Body of pancreas (tissue), 4 donors: Measurements from ENCODE around the gene SCN2B. TPM values are rescaled to one million over a fixed set of nuclear protein-coding genes. Genes with fewer than 3 reads are reported as not detected.

Experiments used
- ATAC-seq: fragments of 150-250 bp; one replicate; pipeline ENCODE4 v1.9.1; 2016
- DNase-seq, 4 donors: peaks; one replicate each; pipeline ENCODE4 v3.0.0-alpha.2; 2019
- H3K27ac ChIP-seq, 4 donors: fragments of 200-600 bp; sonication (generic); 1 replicate in 3 of 4; 2 replicates in 1 of 4; pipeline versions ENCODE4 v1.5.1 to v1.6.1; 2016 to 2019; ENCODE audit warnings: mild to moderate bottlenecking in 1 of 4, mixed read lengths in 1 of 4, moderate library complexity in 1 of 4
- H3K27me3 ChIP-seq, 2 donors: fragments of 200-600 bp; sonication (generic); one replicate each; pipeline ENCODE4 v1.6.0; 2016; ENCODE audit warnings: mild to moderate bottlenecking in 1 of 2
- H3K36me3 ChIP-seq, 2 donors: fragments of 200-600 bp; sonication (generic); replicated peaks in 1 of 2; 2 replicates each; pipeline ENCODE4 v1.5.1; 2016; ENCODE audit warnings: low read depth in 2 of 2; ENCODE audit not compliant: insufficient read depth in 1 of 2
- H3K4me1 ChIP-seq: fragments of 200-600 bp; sonication (generic); one replicate; pipeline ENCODE4 v1.6.0; 2016
- H3K4me3 ChIP-seq, 2 donors: fragments of 200-600 bp; sonication (generic); 1 replicate in 1 of 2; 2 replicates in 1 of 2; pipeline ENCODE4 v1.5.1; 2016 to 2019
- H3K9me3 ChIP-seq, 3 donors: fragments of 200-600 bp; sonication (generic); 1 replicate in 2 of 3; 2 replicates in 1 of 3; pipeline ENCODE4 v1.5.1; 2016
- CTCF ChIP-seq, 7 experiments: fragments of 450-650 bp in 4 of 7; fragments of 200-600 bp in 3 of 7; sonication (generic) in 3 of 7; IDR thresholded peaks; one replicate each; pipeline ENCODE4 v1.5.1; 2016 to 2019; ENCODE audit warnings: antibody characterized with exemption in 7 of 7
- POLR2A ChIP-seq, 3 donors: fragments of 450-650 bp; IDR thresholded peaks; one replicate each; pipeline ENCODE4 v1.6.1; 2016; ENCODE audit warnings: antibody characterized with exemption in 3 of 3, mild to moderate bottlenecking in 2 of 3
- WGBS, 2 donors: methylation state at CpG; one replicate each; pipeline ENCODE4 v1.1.5; 2017; 5-methylcytosine and 5-hydroxymethylcytosine counted together
- intact Hi-C: fragments of 100-400 bp; cut with DNase I; formaldehyde crosslinking; loops from one replicate; pipeline ENCODE4 v1.15.1; 2023
- total RNA-seq, 2 donors: library from RNA; depleted of rRNA; stranded (reverse); fragments of >200 nt; gene quantifications; one replicate each; pipeline ENCODE4 v1.1.0, GENCODE V29; 2016

Gene SCN2B
- total RNA-seq = under 1 TPM in 1 of 2 donors, not detected in 1; under 0.01 TPM

- H3K27me3 ChIP-seq = no peaks in the 10 kb centered on the region
- no peak within 1 kb of the TSS for H3K4me3 ChIP-seq
- no peak for DNase-seq
- H3K36me3 ChIP-seq = no peaks in the 10 kb centered on the region
- intact Hi-C loops = no loop called here
- H3K27ac ChIP-seq = peak within 1 kb of the TSS in 3 of 4 donors; percentile 15 to 33 (median 30)
- no peaks in the 10 kb centered on the region for H3K9me3 ChIP-seq
- TF ChIP-seq POLR2A (IDR thresholded peaks at IDR 0.05) (no peak), CTCF (IDR thresholded peaks at IDR 0.05) (no peak)
- WGBS, 2 donors = 39 to 47% methylated on average over 13 to 14 of the region's 14 CpGs
- peaks cover 7% of the 10 kb centered on the region for H3K4me1 ChIP-seq
- ATAC-seq = no peak
Observed at GRCh38 chr11:118175993-118176777, at the start of gene SCN2B. TSS of gene SCN2B (minus strand) at chr11:118176639. CDS start at chr11:118176431, 208 bp downstream.

- no peak within 1 kb of the TSS for H3K27ac ChIP-seq
- peak in 1 of 3 donors; percentile 31 for TF ChIP-seq POLR2A (IDR thresholded peaks at IDR 0.05)
- TF ChIP-seq CTCF (IDR thresholded peaks at IDR 0.05) = no peak
- no peaks in the 10 kb centered on the region for H3K27me3 ChIP-seq
- intact Hi-C loops = no loop called here
- 64 to 75% methylated on average over 6 of the region's 6 CpGs for WGBS, 2 donors
- H3K36me3 ChIP-seq = no peaks in the 10 kb centered on the region
- no peaks in the 10 kb centered on the region for H3K4me1 ChIP-seq
- ATAC-seq = no peak
- DNase-seq = peak in 1 of 4 donors; percentile 38
- no peak within 1 kb of the TSS for H3K4me3 ChIP-seq
- H3K9me3 ChIP-seq = no peaks in the 10 kb centered on the region
Observed at GRCh38 chr11:118224511-118225188, 48.2 kb upstream of the SCN2B start, which contains the start of gene JAML. TSS of gene JAML (minus strand) at chr11:118225011. CDS start at chr11:118214866, 10,145 bp downstream.

- no peaks in the 10 kb centered on the region for H3K27me3 ChIP-seq
- no peaks in the 10 kb centered on the region for H3K4me1 ChIP-seq
- no peaks in the 10 kb centered on the region for H3K36me3 ChIP-seq
- no peaks in the 10 kb centered on the region for H3K9me3 ChIP-seq
- DNase-seq (no peak), ATAC-seq (no peak)
- no peak overlapping the region for H3K27ac ChIP-seq
- intact Hi-C loops = no loop called here
- H3K4me3 ChIP-seq = no peak overlapping the region
- 77 to 82% methylated on average over 6 of the region's 6 CpGs for WGBS, 2 donors
- TF ChIP-seq CTCF (IDR thresholded peaks at IDR 0.05) = no peak
- no peak for TF ChIP-seq POLR2A (IDR thresholded peaks at IDR 0.05)
Observed at GRCh38 chr11:118223992-118224391, 47.6 kb upstream of the SCN2B start.

- no peak for DNase-seq
- 74 to 75% methylated on average over 2 of the region's 2 CpGs for WGBS, 2 donors
- TF ChIP-seq CTCF (IDR thresholded peaks at IDR 0.05) (no peak), POLR2A (IDR thresholded peaks at IDR 0.05) (no peak)
- H3K9me3 ChIP-seq = no peaks in the 10 kb centered on the region
- no peaks in the 10 kb centered on the region for H3K4me1 ChIP-seq
- H3K36me3 ChIP-seq = no peaks in the 10 kb centered on the region
- no peak overlapping the region for H3K4me3 ChIP-seq
- no peak overlapping the region for H3K27ac ChIP-seq
- no peaks in the 10 kb centered on the region for H3K27me3 ChIP-seq
- intact Hi-C loops = no loop called here
- ATAC-seq = no peak
Observed at GRCh38 chr11:118223570-118223969, 47.1 kb upstream of the SCN2B start.
